ENCODE measurements around the gene FZD4. TPM values are rescaled to one million over a fixed set of nuclear protein-coding genes. Genes with fewer than 3 reads are reported as not detected.

Gene FZD4
- total RNA-seq, 1 experiment from 2014 or later, result 4.5 TPM

- Histone ChIP-seq H3K23me2 (ENCODE audit: insufficient read length, low read depth, low read length, poor library complexity, severe bottlenecking) (no peaks in the 10 kb centered on the region), H4K20me1 (ENCODE audit: control insufficient read depth, insufficient read depth, insufficient read length) (no peaks in the 10 kb centered on the region), H3K14ac (ENCODE audit: insufficient read depth, low read length) (no peak overlapping the region), H2BK5ac (ENCODE audit: insufficient read length, low read length) (no peak overlapping the region), H2BK15ac (ENCODE audit: low read depth, low read length) (no peak overlapping the region), H4K91ac (ENCODE audit: insufficient read length, low read depth, low read length) (no peak overlapping the region), H2BK12ac (ENCODE audit: insufficient read length, low read depth, low read length) (no peak overlapping the region), H3K79me2 (ENCODE audit: insufficient read depth, low read length) (no peaks in the 10 kb centered on the region), H4K5ac (ENCODE audit: insufficient read length, low read depth, low read length) (no peak overlapping the region), H3K23ac (ENCODE audit: insufficient read length, low read depth, low read length) (no peak overlapping the region), H3K27me3 (ENCODE audit: insufficient read depth, low read length) (no peaks in the 10 kb centered on the region), H3K9ac (ENCODE audit: extremely low read depth, insufficient read length, low read length) (no peak overlapping the region), H3K56ac (ENCODE audit: insufficient read length, low read depth, low read length) (no peak overlapping the region), H3K4ac (ENCODE audit: low read depth, low read length) (no peak overlapping the region), H3K4me2 (ENCODE audit: insufficient read depth, insufficient read length, low read length) (no peak overlapping the region), H4K8ac (replicated peaks; ENCODE audit: insufficient read length, low read depth, low read length) (no peak overlapping the region), H3K27ac (ENCODE audit: insufficient read length, low read depth, low read length) (no peak overlapping the region), H2AK5ac (ENCODE audit: insufficient read length, low read length) (no peak overlapping the region), H3K18ac (ENCODE audit: insufficient read length, low read depth, low read length) (no peak overlapping the region), H2BK20ac (ENCODE audit: low read depth, low read length, poor library complexity, severe bottlenecking) (no peak overlapping the region), H3K79me1 (ENCODE audit: insufficient read depth, low read depth, low read length, poor library complexity, severe bottlenecking) (no peaks in the 10 kb centered on the region), H3T11ph (ENCODE audit: low read length) (no peak overlapping the region), H3K9me3 (ENCODE audit: control insufficient read depth, low read depth, low read length) (no peaks in the 10 kb centered on the region), H2BK120ac (ENCODE audit: low read depth, low read length, poor library complexity, severe bottlenecking) (no peak overlapping the region), H2AFZ (ENCODE audit: low read length) (no peak overlapping the region), H3K4me1 (ENCODE audit: insufficient read depth, low read length) (no peaks in the 10 kb centered on the region)
- no peaks in the 10 kb centered on the region for H3K27me3 Mint-ChIP-seq (ENCODE audit: low read depth)
- no CpG with 5 or more reads among the region's 3 CpGs for WGBS (ENCODE audit: extremely low coverage, insufficient read length, low lambda C conversion rate)
- H3K9me3 Mint-ChIP-seq, result no peaks in the 10 kb centered on the region
- no peak for DNase-seq
- no peak overlapping the region for H3K27ac Mint-ChIP-seq
- TF ChIP-seq, protein P1, sequence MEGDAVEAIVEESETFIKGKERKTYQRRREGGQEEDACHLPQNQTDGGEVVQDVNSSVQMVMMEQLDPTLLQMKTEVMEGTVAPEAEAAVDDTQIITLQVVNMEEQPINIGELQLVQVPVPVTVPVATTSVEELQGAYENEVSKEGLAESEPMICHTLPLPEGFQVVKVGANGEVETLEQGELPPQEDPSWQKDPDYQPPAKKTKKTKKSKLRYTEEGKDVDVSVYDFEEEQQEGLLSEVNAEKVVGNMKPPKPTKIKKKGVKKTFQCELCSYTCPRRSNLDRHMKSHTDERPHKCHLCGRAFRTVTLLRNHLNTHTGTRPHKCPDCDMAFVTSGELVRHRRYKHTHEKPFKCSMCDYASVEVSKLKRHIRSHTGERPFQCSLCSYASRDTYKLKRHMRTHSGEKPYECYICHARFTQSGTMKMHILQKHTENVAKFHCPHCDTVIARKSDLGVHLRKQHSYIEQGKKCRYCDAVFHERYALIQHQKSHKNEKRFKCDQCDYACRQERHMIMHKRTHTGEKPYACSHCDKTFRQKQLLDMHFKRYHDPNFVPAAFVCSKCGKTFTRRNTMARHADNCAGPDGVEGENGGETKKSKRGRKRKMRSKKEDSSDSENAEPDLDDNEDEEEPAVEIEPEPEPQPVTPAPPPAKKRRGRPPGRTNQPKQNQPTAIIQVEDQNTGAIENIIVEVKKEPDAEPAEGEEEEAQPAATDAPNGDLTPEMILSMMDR (conservative IDR thresholded peaks at IDR 0.05), result no peak
- H3K4me3 Mint-ChIP-seq, result no peak overlapping the region
- H3K4me1 Mint-ChIP-seq, result no peaks in the 10 kb centered on the region
- no peaks in the 10 kb centered on the region for H3K36me3 Mint-ChIP-seq (ENCODE audit: insufficient read depth in 1 of 3, low read depth in 3 of 3)
Observed at GRCh38 chr11:86901599-86901998, 53.6 kb downstream of the FZD4 start.
